CD4-positive, CD25-positive, alpha-beta regulatory T cell (primary cell): ENCODE data around the gene ADGRE2. TPM values are rescaled to one million over a fixed set of nuclear protein-coding genes. Genes with fewer than 3 reads are reported as not detected.
"Not testable (repeated sequence)": the region's sequence is repeated elsewhere in the genome, so short reads cannot be mapped to it uniquely, and the experiment has no call there.

Experiments
- ATAC-seq, 2 donors: fragments of 150-1000 bp; cut with Tn5 transposase; one replicate each; pipeline ENCODE4 v1.10.0; 2021; ENCODE audit warnings: low read depth in 2 of 2, moderate number of reproducible peaks in 2 of 2, moderate library complexity in 1 of 2
- DNase-seq, 3 donors: peaks; one replicate each; pipeline versions ENCODE4 v3.0.0 to v3.0.0-alpha.2; 2012 to 2022; ENCODE audit warnings: mixed read lengths in 1 of 3
- H3K27ac ChIP-seq: one replicate; pipeline ENCODE4 v1.7.0; 2013; ENCODE audit warnings: mild to moderate bottlenecking, low read length; ENCODE audit not compliant: insufficient read depth, poor library complexity, severe bottlenecking
- H3K27me3 ChIP-seq: one replicate; pipeline ENCODE4 v1.7.0; 2013; ENCODE audit warnings: low read length; ENCODE audit not compliant: control insufficient read depth, insufficient read depth
- H3K36me3 ChIP-seq: one replicate; pipeline ENCODE4 v1.7.0; 2013; ENCODE audit warnings: mild to moderate bottlenecking, low read length, moderate library complexity; ENCODE audit not compliant: control insufficient read depth, insufficient read depth
- H3K4me1 ChIP-seq: 2 replicates; pipeline ENCODE4 v1.7.0; 2013; ENCODE audit warnings: mild to moderate bottlenecking, low read length; ENCODE audit not compliant: insufficient read depth, control insufficient read depth, poor library complexity, severe bottlenecking
- H3K4me3 ChIP-seq: one replicate; pipeline ENCODE4 v1.7.0; 2013; ENCODE audit warnings: low read depth, mild to moderate bottlenecking, low read length, moderate library complexity
- H3K9me3 ChIP-seq, 2 experiments: 1 replicate in 1 of 2; 2 replicates in 1 of 2; pipeline ENCODE4 v1.7.0; 2013; ENCODE audit warnings: low read length in 2 of 2, mild to moderate bottlenecking in 1 of 2, moderate library complexity in 1 of 2; ENCODE audit not compliant: control insufficient read depth in 2 of 2
- H3K27ac Mint-ChIP-seq, 3 donors: one replicate each; pipeline ENCODE4 v1.8.0; 2020 to 2022; ENCODE audit warnings: mild to moderate bottlenecking in 3 of 3, mixed read lengths in 3 of 3, moderate library complexity in 2 of 3
- H3K27me3 Mint-ChIP-seq: one replicate; pipeline ENCODE4 v1.8.0; 2022; ENCODE audit warnings: mild to moderate bottlenecking, mixed read lengths
- H3K36me3 Mint-ChIP-seq: one replicate; pipeline ENCODE4 v1.8.0; 2020; ENCODE audit warnings: mixed read lengths
- H3K4me1 Mint-ChIP-seq, 4 donors: one replicate each; pipeline ENCODE4 v1.8.0; 2020 to 2022; ENCODE audit warnings: mixed read lengths in 4 of 4, mild to moderate bottlenecking in 1 of 4
- H3K4me3 Mint-ChIP-seq, 4 donors: one replicate each; pipeline ENCODE4 v1.8.0; 2020 to 2022; ENCODE audit warnings: mild to moderate bottlenecking in 4 of 4, mixed read lengths in 4 of 4, moderate library complexity in 3 of 4
- H3K9me3 Mint-ChIP-seq, 7 donors: one replicate each; pipeline ENCODE4 v1.8.0; 2020 to 2022; ENCODE audit warnings: mixed read lengths in 7 of 7, mild to moderate bottlenecking in 3 of 7, moderate library complexity in 2 of 7
- polyA plus RNA-seq, 4 donors: library from polyadenylated mRNA; unstranded; fragments of 300-500 nt; fragmentation: Illumina TruSeq; gene quantifications; one replicate each; pipeline ENCODE4 v1.2.3, GENCODE V29; 2021
- total RNA-seq: library from RNA; stranded (reverse); gene quantifications from one replicate; pipeline ENCODE4 v1.2.3, GENCODE V29; 2022

The ADGRE2 gene
- total RNA-seq (2.1 TPM), polyA plus RNA-seq (under 1 TPM in 1 of 4 donors, not detected in 3; 0.18 TPM)

- Mint-ChIP-seq H3K4me3 (peak within 1 kb of the TSS in 1 of 4 donors; percentile 43), H3K27me3 (peaks cover 44% of the 10 kb centered on the region)
- H3K4me1 ChIP-seq: peaks cover 11% of the 10 kb centered on the region
- H3K4me1 Mint-ChIP-seq, H3K4me3 ChIP-seq, H3K36me3 ChIP-seq, ATAC-seq, H3K27ac ChIP-seq, DNase-seq, H3K36me3 Mint-ChIP-seq, H3K9me3 Mint-ChIP-seq, H3K27me3 ChIP-seq, H3K9me3 ChIP-seq, H3K27ac Mint-ChIP-seq: not testable (repeated sequence)
Observed at GRCh38 chr19:14778110-14778845, at the start of gene ADGRE2. Gene ADGRE2, minus strand, starts transcription at chr19:14778560. Its CDS starts 1,804 bp downstream, at chr19:14776756.

DNA sequence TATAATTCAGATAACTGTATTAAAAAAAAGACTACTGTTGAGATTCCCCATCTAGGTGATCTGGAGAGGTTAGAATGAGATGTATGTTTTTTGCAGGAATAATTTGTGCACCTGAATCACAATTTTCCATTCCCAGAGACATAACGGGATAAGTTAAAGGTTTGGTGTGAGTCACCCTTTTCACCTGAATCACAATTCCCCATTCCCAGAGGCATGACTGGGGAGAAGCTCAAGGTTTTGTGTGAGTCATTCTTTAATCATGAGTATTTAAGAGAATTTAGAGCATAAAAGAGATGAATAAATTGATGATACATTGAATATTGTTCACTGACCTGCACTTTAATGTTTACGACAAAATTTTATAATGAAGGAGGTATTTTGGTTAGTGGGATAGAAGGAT, 47.6 kb upstream of the ADGRE2 start:
- H3K27ac Mint-ChIP-seq: peak overlapping the region in 1 of 3 donors; percentile 39
- Histone ChIP-seq H3K36me3 (no peaks in the 10 kb centered on the region), H3K9me3 (no peaks in the 10 kb centered on the region), H3K27me3 (peaks cover 13% of the 10 kb centered on the region), H3K4me1 (no peaks in the 10 kb centered on the region), H3K27ac (no peak overlapping the region), H3K4me3 (no peak overlapping the region)
- H3K4me3 Mint-ChIP-seq: no peak overlapping the region
- H3K9me3 Mint-ChIP-seq: peaks cover 0 to 9% (median 0%) of the 10 kb centered on the region in 7 donors
- peaks cover 18% of the 10 kb centered on the region for H3K27me3 Mint-ChIP-seq
- no peaks in the 10 kb centered on the region for H3K36me3 Mint-ChIP-seq
- ATAC-seq (no peak), DNase-seq (no peak)
- H3K4me1 Mint-ChIP-seq: no peaks in the 10 kb centered on the region

DNA sequence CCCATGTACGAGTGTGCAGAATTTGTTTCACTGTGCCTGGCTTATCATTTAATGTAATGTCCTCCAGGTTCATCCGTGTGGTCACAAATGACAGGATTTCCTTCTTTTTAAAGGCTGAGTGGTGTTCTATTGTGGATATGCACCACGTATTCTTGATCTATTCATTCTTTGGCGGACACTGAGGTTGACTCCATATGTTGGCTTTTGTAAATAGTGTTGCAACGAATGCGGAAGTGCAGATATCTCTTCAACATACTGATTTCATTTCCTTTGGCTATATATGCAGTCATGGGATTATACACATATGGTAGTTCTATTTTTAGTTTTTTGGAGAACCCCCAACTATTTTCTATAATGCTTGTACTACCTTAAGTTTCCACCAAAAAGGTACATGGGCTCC, 43.6 kb upstream of the ADGRE2 start:
- no peaks in the 10 kb centered on the region for H3K4me1 Mint-ChIP-seq
- Histone ChIP-seq H3K4me1 (no peaks in the 10 kb centered on the region), H3K4me3 (no peak overlapping the region), H3K9me3 (peaks cover 0 to 2% of the 10 kb centered on the region in 2 experiments), H3K27ac (no peak overlapping the region), H3K36me3 (no peaks in the 10 kb centered on the region), H3K27me3 (peaks cover 13% of the 10 kb centered on the region)
- no peak for DNase-seq
- no peaks in the 10 kb centered on the region for H3K36me3 Mint-ChIP-seq
- no peak for ATAC-seq
- H3K9me3 Mint-ChIP-seq: peaks cover 0 to 10% (median 0%) of the 10 kb centered on the region in 7 donors
- no peak overlapping the region for H3K27ac Mint-ChIP-seq
- H3K27me3 Mint-ChIP-seq: peaks cover 18% of the 10 kb centered on the region
- H3K4me3 Mint-ChIP-seq: no peak overlapping the region

DNA sequence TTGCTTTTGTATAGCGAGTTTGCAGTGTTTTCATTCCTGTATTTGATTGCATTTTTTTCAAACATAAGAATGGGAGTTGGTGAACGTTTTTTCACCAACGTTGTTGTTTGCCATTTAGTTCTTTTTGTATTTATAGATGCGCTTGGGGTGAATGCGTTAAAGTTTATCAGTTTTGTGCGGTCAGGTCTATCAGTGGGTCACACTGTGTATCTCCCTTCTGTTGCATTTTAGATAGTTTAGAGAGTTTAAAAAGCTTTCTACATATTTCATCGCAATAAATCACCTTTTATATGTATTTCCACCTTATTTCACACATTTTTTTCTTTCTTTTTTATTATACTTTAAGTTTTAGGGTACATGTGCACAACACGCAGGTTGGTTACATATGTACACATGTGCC, 40.2 kb upstream of the ADGRE2 start:
- Mint-ChIP-seq H3K36me3 (no peaks in the 10 kb centered on the region), H3K9me3 (peaks cover 0 to 4% (median 0%) of the 10 kb centered on the region in 7 donors), H3K27ac (no peak overlapping the region), H3K27me3 (peaks cover 5% of the 10 kb centered on the region), H3K4me3 (no peak overlapping the region), H3K4me1 (no peaks in the 10 kb centered on the region)
- H3K27ac ChIP-seq: no peak overlapping the region
- H3K9me3 ChIP-seq: peaks cover 0 to 4% of the 10 kb centered on the region in 2 experiments
- ATAC-seq (no peak), DNase-seq (no peak)
- peaks cover 3% of the 10 kb centered on the region for H3K27me3 ChIP-seq
- no peaks in the 10 kb centered on the region for H3K36me3 ChIP-seq
- no peak overlapping the region for H3K4me3 ChIP-seq
- no peaks in the 10 kb centered on the region for H3K4me1 ChIP-seq

DNA sequence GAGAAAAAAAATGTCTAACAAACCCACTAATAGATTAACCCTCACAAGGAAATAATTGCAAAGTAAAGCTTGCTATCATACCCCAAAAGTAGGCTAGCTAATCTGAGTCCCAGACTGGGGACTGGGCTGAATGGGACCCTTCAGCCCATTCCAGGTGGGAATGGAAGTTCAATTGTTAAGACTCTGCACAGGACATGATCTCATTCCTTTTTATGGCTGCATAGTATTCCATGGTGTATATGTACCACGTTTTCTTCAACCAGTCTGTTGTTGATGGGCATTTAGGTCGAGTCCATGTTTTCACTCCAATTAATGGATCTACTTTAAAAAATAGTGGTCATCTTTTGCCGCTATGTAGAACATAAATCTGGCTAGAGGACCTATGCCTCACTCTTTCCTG, 38.7 kb upstream of the ADGRE2 start:
- no peak for ATAC-seq
- Mint-ChIP-seq H3K9me3 (peaks cover 0 to 3% (median 0%) of the 10 kb centered on the region in 7 donors), H3K4me3 (no peak overlapping the region), H3K27ac (no peak overlapping the region), H3K4me1 (no peaks in the 10 kb centered on the region), H3K27me3 (peaks cover 5% of the 10 kb centered on the region), H3K36me3 (no peaks in the 10 kb centered on the region)
- no peak overlapping the region for H3K27ac ChIP-seq
- no peaks in the 10 kb centered on the region for H3K4me1 ChIP-seq
- DNase-seq: no peak
- peaks cover 3% of the 10 kb centered on the region for H3K27me3 ChIP-seq
- no peak overlapping the region for H3K4me3 ChIP-seq
- peaks cover 0 to 4% of the 10 kb centered on the region in 2 experiments for H3K9me3 ChIP-seq
- no peaks in the 10 kb centered on the region for H3K36me3 ChIP-seq

DNA sequence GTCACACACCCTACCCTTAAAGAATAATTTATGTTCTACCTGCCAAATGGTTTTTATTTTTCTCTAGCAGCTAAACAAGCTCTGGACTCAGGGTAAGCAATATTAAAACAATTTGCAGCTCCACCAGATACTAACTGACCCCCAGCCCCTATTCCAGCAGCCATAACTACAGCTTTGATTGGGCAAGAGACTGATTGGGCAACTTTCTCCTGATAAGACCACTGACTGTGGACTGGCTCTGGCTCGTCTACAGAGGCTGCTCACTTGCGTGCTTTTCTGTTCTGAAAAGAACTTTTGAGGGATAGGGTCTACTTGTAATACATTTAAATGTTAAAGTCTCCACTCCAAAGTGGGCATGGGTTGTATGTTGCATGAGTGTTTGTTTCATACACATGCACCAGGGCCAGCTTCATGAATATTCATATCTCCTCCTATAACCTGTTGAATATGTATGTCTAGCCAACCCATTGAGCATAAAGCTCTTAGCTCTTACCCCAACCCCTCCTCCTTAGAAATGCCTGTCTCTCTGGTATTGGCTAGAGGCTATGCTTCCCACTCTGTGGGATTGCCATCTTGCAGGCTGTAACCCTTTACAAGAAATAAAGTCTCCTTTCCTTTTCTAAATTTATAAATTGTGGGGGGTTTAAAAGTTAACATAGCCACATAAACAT, 36.8 kb upstream of the ADGRE2 start:
- H3K27ac Mint-ChIP-seq: no peak overlapping the region
- no peaks in the 10 kb centered on the region for H3K4me1 ChIP-seq

GRCh38 chr19:14809272-14810057, 31.1 kb upstream of the ADGRE2 start:
- no peaks in the 10 kb centered on the region for H3K4me1 ChIP-seq
- no peaks in the 10 kb centered on the region for H3K36me3 Mint-ChIP-seq
- peaks cover 0 to 2% (median 0%) of the 10 kb centered on the region in 7 donors for H3K9me3 Mint-ChIP-seq
- H3K4me3 ChIP-seq: no peak overlapping the region
- H3K27ac ChIP-seq: no peak overlapping the region
- no peaks in the 10 kb centered on the region for H3K27me3 ChIP-seq
- peaks cover 0 to 4% (median 0%) of the 10 kb centered on the region in 4 donors for H3K4me1 Mint-ChIP-seq
- no peaks in the 10 kb centered on the region for H3K36me3 ChIP-seq
- no peak overlapping the region for H3K4me3 Mint-ChIP-seq
- peaks cover 4% of the 10 kb centered on the region for H3K27me3 Mint-ChIP-seq
- peak overlapping the region in 1 of 3 donors; percentile 3 for H3K27ac Mint-ChIP-seq
- ATAC-seq (no peak), DNase-seq (no peak)
- no peaks in the 10 kb centered on the region for H3K9me3 ChIP-seq

More for the DNA sequence above, 36.8 kb upstream of the ADGRE2 start:
- ATAC-seq: no peak
- peaks cover 0 to 3% (median 0%) of the 10 kb centered on the region in 7 donors for H3K9me3 Mint-ChIP-seq
- peaks cover 8% of the 10 kb centered on the region for H3K27me3 Mint-ChIP-seq
- Histone ChIP-seq H3K27me3 (no peaks in the 10 kb centered on the region), H3K4me3 (no peak overlapping the region), H3K27ac (no peak overlapping the region), H3K9me3 (peaks cover 0 to 4% of the 10 kb centered on the region in 2 experiments), H3K36me3 (no peaks in the 10 kb centered on the region)
- H3K4me1 Mint-ChIP-seq: no peaks in the 10 kb centered on the region
- H3K36me3 Mint-ChIP-seq: no peaks in the 10 kb centered on the region
- no peak overlapping the region for H3K4me3 Mint-ChIP-seq
- DNase-seq: no peak
